Hippocampal formation (tissue), 2 donors: ENCODE data around the gene YAP1.
"Not testable (repeated sequence)": the region's sequence is repeated elsewhere in the genome, so short reads cannot be mapped to it uniquely, and the experiment has no call there.

ENCODE experiments used
- DNase-seq, 2 donors: peaks; one replicate each; lab custom pipeline; 2025; lab: John Stamatoyannopoulos, UW

Gene YAP1

GRCh38 chr11:102240502-102240901, 130.3 kb downstream of the YAP1 start:
- DNase-seq, result no peak

- DNase-seq, result no peak
Observed at GRCh38 chr11:102241026-102241425, 130.8 kb downstream of the YAP1 start.

- DNase-seq, result no peak
Observed at GRCh38 chr11:102243399-102243884, 133.2 kb downstream of the YAP1 start.

GRCh38 chr11:102244681-102245409, 134.6 kb downstream of the YAP1 start:
- no peak for DNase-seq

- DNase-seq, result no peak
Observed at GRCh38 chr11:102251423-102251822, 141.2 kb downstream of the YAP1 start.

- no peak for DNase-seq
Observed at GRCh38 chr11:102252339-102252891, 142.2 kb downstream of the YAP1 start.

- DNase-seq, result no peak
Observed at GRCh38 chr11:102253020-102253715, 142.9 kb downstream of the YAP1 start.

- DNase-seq, result no peak
Observed at GRCh38 chr11:102254047-102254446, 143.8 kb downstream of the YAP1 start.

- no peak for DNase-seq
Observed at GRCh38 chr11:102256251-102256650, 146.0 kb downstream of the YAP1 start.

- DNase-seq, result no peak
Observed at GRCh38 chr11:102260241-102260640, 150.0 kb downstream of the YAP1 start.

- DNase-seq, result no peak
Observed at GRCh38 chr11:102263379-102264003, 153.2 kb downstream of the YAP1 start.

GRCh38 chr11:102264704-102265103, 154.5 kb downstream of the YAP1 start:
- not testable (repeated sequence) for DNase-seq

GRCh38 chr11:102266099-102266498, 155.9 kb downstream of the YAP1 start:
- no peak for DNase-seq

- no peak for DNase-seq
Observed at GRCh38 chr11:102267609-102268008, 157.4 kb downstream of the YAP1 start.

GRCh38 chr11:102268083-102268984, 158.1 kb downstream of the YAP1 start:
- DNase-seq, result no peak

GRCh38 chr11:102268985-102269470, 158.8 kb downstream of the YAP1 start:
- no peak for DNase-seq

- DNase-seq, result no peak
Observed at GRCh38 chr11:102269927-102270326, 159.7 kb downstream of the YAP1 start.

GRCh38 chr11:102272047-102272824, 162.0 kb downstream of the YAP1 start:
- DNase-seq, result no peak

GRCh38 chr11:102274628-102275027, 164.4 kb downstream of the YAP1 start:
- no peak for DNase-seq

GRCh38 chr11:102276362-102276761, 166.1 kb downstream of the YAP1 start:
- DNase-seq, result no peak

- DNase-seq, result no peak
Observed at GRCh38 chr11:102276783-102277182, 166.5 kb downstream of the YAP1 start.
